GM23338 (cell line): ENCODE data around the gene RUNX1.

Experiments
- CTCF ChIP-seq, 2 experiments: fragments of 200-600 bp in 1 of 2; sonication (generic) in 1 of 2; conservative IDR thresholded peaks; 2 replicates each; pipeline versions ENCODE4 v1.5.1 to v1.6.1; 2016 to 2017; ENCODE audit warnings: antibody characterized with exemption in 2 of 2, low read depth in 2 of 2, mild to moderate bottlenecking in 2 of 2, moderate library complexity in 1 of 2
- EZH2 ChIP-seq: fragments of 200-600 bp; sonication (generic); IDR thresholded peaks from one replicate; pipeline ENCODE4 v1.8.0; 2017; ENCODE audit warnings: antibody characterized with exemption, mild to moderate bottlenecking, low read depth; ENCODE audit not compliant: unreplicated experiment
- JUNB ChIP-seq: IDR thresholded peaks from one replicate; pipeline ENCODE4 v1.6.1; 2016; ENCODE audit warnings: antibody characterized with exemption; ENCODE audit not compliant: unreplicated experiment
- POLR2AphosphoS5 ChIP-seq: IDR thresholded peaks from 2 replicates; pipeline ENCODE4 v1.6.1; 2016; ENCODE audit warnings: antibody characterized with exemption, low read depth
- STAT1 ChIP-seq: IDR thresholded peaks from one replicate; pipeline ENCODE4 v1.6.1; 2016; ENCODE audit warnings: antibody characterized with exemption; ENCODE audit not compliant: unreplicated experiment
- ZNF462 ChIP-seq: fragments of 250-450 bp; sonication (Bioruptor Pico); IDR thresholded peaks from 2 replicates; pipeline ENCODE4 v1.5.0; 2020; ENCODE audit warnings: mild to moderate bottlenecking, moderate library complexity

GRCh38 chr21:34801519-34802132 is 247.5 kb downstream of the RUNX1 start:
- TF ChIP-seq CTCF (conservative IDR thresholded peaks at IDR 0.05; ENCODE audit: low read depth in 2 of 2) (peak; percentile 78 to 80), JUNB (no peak), ZNF462 (CRISPR knock-in tag) (no peak), EZH2 (no peak), STAT1 (no peak), POLR2AphosphoS5 (no peak)
